ENCODE results near the gene PRSS1.
"Not testable (repeated sequence)": the region's sequence is repeated elsewhere in the genome, so short reads cannot be mapped to it uniquely, and the experiment has no call there.

The PRSS1 gene

GRCh38 chr7:142773937-142774744 lies 24.9 kb downstream of the PRSS1 start:
- no peak for DNase-seq (ENCODE audit: low spot score)

GRCh38 chr7:142774826-142775225 lies 25.6 kb downstream of the PRSS1 start:
- DNase-seq (ENCODE audit: low spot score): no peak

- not testable (repeated sequence) for DNase-seq (ENCODE audit: low spot score)
Measured at GRCh38 chr7:142775351-142776115, 26.3 kb downstream of the PRSS1 start.

GRCh38 chr7:142776206-142776844 lies 27.1 kb downstream of the PRSS1 start:
- no peak for DNase-seq (ENCODE audit: low spot score)

GRCh38 chr7:142776845-142777225 lies 27.6 kb downstream of the PRSS1 start:
- not testable (repeated sequence) for DNase-seq (ENCODE audit: low spot score)

- no peak for DNase-seq (ENCODE audit: low spot score)
Measured at GRCh38 chr7:142777318-142777717, 28.0 kb downstream of the PRSS1 start.

GRCh38 chr7:142782922-142783900 lies 33.9 kb downstream of the PRSS1 start:
- DNase-seq (ENCODE audit: low spot score): peak; percentile 86

- no peak for DNase-seq (ENCODE audit: low spot score)
Measured at GRCh38 chr7:142784096-142784495, 34.8 kb downstream of the PRSS1 start.

GRCh38 chr7:142784716-142785115 lies 35.4 kb downstream of the PRSS1 start:
- no peak for DNase-seq (ENCODE audit: low spot score)

GRCh38 chr7:142785841-142786250 lies 36.6 kb downstream of the PRSS1 start:
- no peak for DNase-seq (ENCODE audit: low spot score)

GRCh38 chr7:142787034-142787768 lies 37.9 kb downstream of the PRSS1 start:
- no peak for DNase-seq (ENCODE audit: low spot score)

- DNase-seq (ENCODE audit: low spot score): no peak
Measured at GRCh38 chr7:142787783-142788182, 38.5 kb downstream of the PRSS1 start.

GRCh38 chr7:142788303-142789289 lies 39.3 kb downstream of the PRSS1 start:
- DNase-seq (ENCODE audit: low spot score): no peak

GRCh38 chr7:142789441-142789840 lies 40.2 kb downstream of the PRSS1 start:
- no peak for DNase-seq (ENCODE audit: low spot score)

- DNase-seq (ENCODE audit: low spot score): no peak
Measured at GRCh38 chr7:142790056-142790455, 40.8 kb downstream of the PRSS1 start.

GRCh38 chr7:142790555-142790954 lies 41.3 kb downstream of the PRSS1 start:
- no peak for DNase-seq (ENCODE audit: low spot score)

GRCh38 chr7:142791502-142791901 lies 42.2 kb downstream of the PRSS1 start:
- no peak for DNase-seq (ENCODE audit: low spot score)

- DNase-seq (ENCODE audit: low spot score): no peak
Measured at GRCh38 chr7:142792129-142792528, 42.9 kb downstream of the PRSS1 start.

GRCh38 chr7:142792593-142792992 lies 43.3 kb downstream of the PRSS1 start:
- DNase-seq (ENCODE audit: low spot score): no peak

- DNase-seq (ENCODE audit: low spot score): no peak
Measured at GRCh38 chr7:142793156-142793555, 43.9 kb downstream of the PRSS1 start.

Measured in pons (tissue), 1 donor.